GM12878 (cell line): ENCODE data around the gene CRELD2. TPM values are rescaled to one million over a fixed set of nuclear protein-coding genes. Genes with fewer than 3 reads are reported as not detected.

Experiments
- ATAC-seq: fragments of 200-7000 bp; cut with Tn5 transposase; 3 replicates; pipeline ENCODE4 v1.9.1; 2020; ENCODE audit warnings: mild to moderate bottlenecking, moderate library complexity
- BruUV-seq: library from RNA; stranded (reverse); fragments of 400-500 nt; replicated peaks from 2 replicates; lab custom pipeline; 2021; lab: Mats Ljungman, UMichigan
- CTCF ChIA-PET: fragments of 300-600 bp; sonication (Branson Sonifier 250); formaldehyde crosslinking; extraction: SDS; loops from one replicate; lab custom pipeline; 2021; ENCODE audit warnings: inconsistent platforms; lab: Yijun Ruan, JAX
- POLR2A ChIA-PET: fragments of 350-600 bp; formaldehyde crosslinking; extraction: SDS; loops from one replicate; lab custom pipeline; 2021; ENCODE audit warnings: inconsistent platforms; lab: Charles Lee
- RAD21 ChIA-PET: fragments of 300-600 bp; sonication (Branson Sonifier 250); formaldehyde crosslinking; loops from one replicate; lab custom pipeline; 2023; ENCODE audit warnings: antibody characterized with exemption; ENCODE audit not compliant: unreplicated experiment; lab: Charles Lee
- SMC1A ChIA-PET: fragments of 300-600 bp; sonication (Branson Sonifier 250); formaldehyde crosslinking; loops from one replicate; lab custom pipeline; 2023; ENCODE audit not compliant: unreplicated experiment, uncharacterized antibody; lab: Charles Lee
- DNase-seq: peaks from one replicate; pipeline ENCODE4 v3.0.0-alpha.2; 2011; ENCODE audit warnings: low read depth, low spot score
- FAIRE-seq: peaks from 3 replicates; lab custom pipeline; 2011; peaks lifted over from hg19 to GRCh38; lab: Jason Lieb, UNC
- H2AFZ ChIP-seq: 2 replicates; pipeline ENCODE4 v1.6.0; 2011; ENCODE audit warnings: low read depth, low read length, control low read depth; ENCODE audit not compliant: control insufficient read depth
- H3K27ac ChIP-seq: 2 replicates; pipeline ENCODE4 v1.5.1; 2011; ENCODE audit warnings: control low read depth; ENCODE audit not compliant: control insufficient read depth, insufficient read depth
- H3K27me3 ChIP-seq, 2 experiments: replicated peaks in 1 of 2; 2 replicates each; pipeline versions ENCODE4 v1.6.0 to v1.6.1; 2011; ENCODE audit warnings: low read length in 1 of 2; ENCODE audit not compliant: control insufficient read depth in 2 of 2, insufficient read depth in 2 of 2
- H3K36me3 ChIP-seq, 2 experiments: 2 replicates each; pipeline ENCODE4 v1.5.1; 2011; ENCODE audit warnings: low read length in 1 of 2; ENCODE audit not compliant: control insufficient read depth in 2 of 2, insufficient read depth in 2 of 2
- H3K4me1 ChIP-seq: 2 replicates; pipeline ENCODE4 v1.6.1; 2011; ENCODE audit warnings: mild to moderate bottlenecking, low read length, moderate library complexity, mixed read lengths; ENCODE audit not compliant: control insufficient read depth, insufficient read depth
- H3K4me2 ChIP-seq: 2 replicates; pipeline ENCODE4 v1.6.0; 2011; ENCODE audit warnings: control low read depth; ENCODE audit not compliant: control insufficient read depth, insufficient read depth
- H3K4me3 ChIP-seq: fragments of 200-600 bp; sonication (generic); 2 replicates; pipeline ENCODE4 v1.5.1; 2016
- H3K79me2 ChIP-seq: 2 replicates; pipeline ENCODE4 v1.6.0; 2011; ENCODE audit warnings: low read length; ENCODE audit not compliant: control insufficient read depth, insufficient read depth
- H3K9ac ChIP-seq: 2 replicates; pipeline ENCODE4 v1.8.0; 2011; ENCODE audit warnings: low read length, control low read depth, mixed read lengths; ENCODE audit not compliant: control insufficient read depth, insufficient read depth
- H3K9me3 ChIP-seq: replicated peaks from 3 replicates; pipeline ENCODE4 v1.5.1; 2011; ENCODE audit warnings: mild to moderate bottlenecking, low read length; ENCODE audit not compliant: control insufficient read depth, insufficient read depth
- H4K20me1 ChIP-seq: 2 replicates; pipeline ENCODE4 v1.6.0; 2011; ENCODE audit not compliant: control insufficient read depth, insufficient read depth
- BMI1 ChIP-seq: fragments of 450-650 bp; IDR thresholded peaks from 2 replicates; pipeline ENCODE4 v1.6.1; 2016; ENCODE audit warnings: mild to moderate bottlenecking, moderate library complexity, borderline replicate concordance
- CHD4 ChIP-seq: fragments of 200-600 bp; sonication (generic); IDR thresholded peaks from 2 replicates; pipeline ENCODE4 v1.6.1; 2016; ENCODE audit warnings: mild to moderate bottlenecking
- HDGF ChIP-seq: fragments of 450-650 bp; IDR thresholded peaks from 2 replicates; pipeline ENCODE4 v1.6.1; 2016; ENCODE audit warnings: antibody characterized with exemption
- NBN ChIP-seq: fragments of 450-650 bp; IDR thresholded peaks from 2 replicates; pipeline ENCODE4 v1.6.1; 2016
- PAX5 ChIP-seq: IDR thresholded peaks from 2 replicates; pipeline ENCODE4 v1.6.1; 2011; ENCODE audit warnings: low read depth, low read length, borderline replicate concordance
- RAD21 ChIP-seq: IDR thresholded peaks from 2 replicates; pipeline ENCODE4 v1.6.1; 2011; ENCODE audit warnings: mild to moderate bottlenecking, low read depth, low read length, moderate library complexity; ENCODE audit not compliant: insufficient read depth
- WGBS: methylation state at CpG from one replicate; pipeline ENCODE4 v1.1.6; 2016; ENCODE audit warnings: low lambda C conversion rate; ENCODE audit not compliant: insufficient replicate concordance, insufficient coverage; ENCODE audit errors: missing lambda C conversion rate; 5-methylcytosine and 5-hydroxymethylcytosine counted together
- in situ Hi-C: fragments of 300-500 bp; cut with MboI; formaldehyde crosslinking; loops from 9 replicates; pipeline ENCODE4 v1.14.3; 2018; ENCODE audit warnings: mixed read lengths
- intact Hi-C: fragments of 100-400 bp; cut with micrococcal nuclease; formaldehyde crosslinking; loops from one replicate; pipeline ENCODE4 v1.14.2; 2022; ENCODE audit not compliant: unreplicated experiment
- polyA plus RNA-seq, 11 experiments: library from polyadenylated mRNA; depleted of rRNA in 4 of 11; unstranded in 6 of 11; stranded (reverse) in 5 of 11; fragments of >200 nt; fragmentation: Nextera tagmentation in 4 of 11; fragmentation: Illumina TruSeq in 1 of 11; extraction: Ambion mirVana in 4 of 11; extraction: Trizol in 1 of 11; gene quantifications; 1 replicate in 1 of 11; 2 replicates in 10 of 11; pipeline versions ENCODE4 v1.2.1 to v1.2.3, GENCODE V29; 2011 to 2016; ENCODE audit warnings: inconsistent platforms in 2 of 11, missing spikeins in 2 of 11, low read depth in 1 of 11
- total RNA-seq, 4 experiments: library from RNA; depleted of rRNA in 3 of 4; stranded (reverse); fragments of >200 nt in 3 of 4; fragmentation: Illumina TruSeq in 1 of 4; extraction: Trizol in 1 of 4; gene quantifications; 2 replicates each; pipeline versions ENCODE4 v1.2.1 to v1.2.3, GENCODE V29; 2013 to 2021
- TF ChIP-seq, protein P1 (sequence below): fragments of 450-650 bp; IDR thresholded peaks from 2 replicates; pipeline ENCODE4 v1.6.1; 2017; ENCODE audit warnings: low read depth, mild to moderate bottlenecking, moderate library complexity

CRELD2 gene
- total and polyA plus RNA-seq, 10 of the 15 experiments (the other 5 are each of a cell fraction or from before 2014, with no cell fraction given): 9.4 to 111 (median 25.9) TPM

DNA sequence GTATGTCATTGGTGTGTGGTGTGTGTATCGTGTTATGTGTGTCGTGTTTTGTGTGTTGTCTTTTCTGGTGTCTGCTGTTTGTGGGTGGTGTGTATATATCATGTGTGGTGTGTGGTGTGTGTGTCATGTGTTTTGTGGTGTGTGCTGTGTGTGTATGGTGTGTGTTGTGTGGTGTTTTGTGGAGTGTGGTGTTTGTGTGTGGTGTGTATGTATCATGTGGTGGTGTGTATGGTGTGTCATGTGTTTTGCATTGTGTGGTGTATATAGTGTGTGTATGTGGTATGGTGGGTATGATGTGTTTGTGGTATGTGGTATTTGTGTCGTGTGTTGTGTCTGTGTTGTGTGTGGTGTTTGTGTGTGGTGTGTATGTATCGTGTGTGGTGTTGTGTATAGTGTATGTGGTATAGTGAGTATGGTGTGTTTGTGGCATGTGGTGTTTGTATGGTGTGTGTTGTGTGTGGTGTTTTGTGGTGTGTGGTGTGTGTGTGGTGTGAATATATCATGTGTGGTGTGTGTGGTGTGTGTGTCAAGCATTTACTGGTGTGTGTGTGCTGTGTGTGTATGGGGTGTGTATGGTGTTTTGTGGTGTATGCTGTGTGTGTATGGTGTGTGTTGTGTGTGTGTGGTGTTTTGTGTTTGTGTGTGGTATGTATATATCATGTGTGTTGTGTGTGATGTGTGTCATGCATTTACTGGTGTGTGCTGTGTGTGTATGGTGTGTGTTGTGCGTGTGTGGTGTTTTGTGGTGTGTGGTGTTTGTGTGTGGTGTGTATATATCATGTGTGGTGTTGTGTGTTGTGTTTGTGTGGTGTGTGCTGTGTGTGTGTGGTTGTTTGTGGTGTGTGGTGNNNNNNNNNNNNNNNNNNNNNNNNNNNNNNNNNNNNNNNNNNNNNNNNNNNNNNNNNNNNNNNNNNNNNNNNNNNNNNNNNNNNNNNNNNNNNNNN is 54.9 kb downstream of the CRELD2 start:
- FAIRE-seq: no peak

More for the DNA sequence above, 54.9 kb downstream of the CRELD2 start:
- Histone ChIP-seq H3K79me2 (peaks cover 10% of the 10 kb centered on the region), H3K27ac (no peak overlapping the region), H3K4me2 (peak overlapping the region; percentile 22; the same call in 1 of the 2 replicates), H3K9me3 (no peaks in the 10 kb centered on the region), H3K4me1 (peaks cover 23% of the 10 kb centered on the region), H4K20me1 (no peaks in the 10 kb centered on the region), H3K9ac (no peak overlapping the region), H3K27me3 (no peaks in the 10 kb centered on the region), H3K36me3 (no peaks in the 10 kb centered on the region), H2AFZ (no peak overlapping the region), H3K4me3 (peak overlapping the region; percentile 76)
- WGBS: 90% methylated on average over 5 of the region's 5 CpGs
- intact Hi-C loops: no loop called here
- POLR2A ChIA-PET: no interaction called here
- in situ Hi-C loops: no loop called here
- RAD21 ChIA-PET: no interaction called here
- DNase-seq: no peak
- TSS peak; percentile 63 for BruUV-seq
- no peak for TF ChIP-seq RAD21
- TF ChIP-seq NBN: peak; percentile 97; the same call in 1 of the 2 replicates
- TF ChIP-seq CHD4: 0 out of 2 replicates have a peak, but pooled peaks have one; percentile 25
- peak; percentile 6; the same call in 1 of the 2 replicates for TF ChIP-seq BMI1
- TF ChIP-seq, protein P1, sequence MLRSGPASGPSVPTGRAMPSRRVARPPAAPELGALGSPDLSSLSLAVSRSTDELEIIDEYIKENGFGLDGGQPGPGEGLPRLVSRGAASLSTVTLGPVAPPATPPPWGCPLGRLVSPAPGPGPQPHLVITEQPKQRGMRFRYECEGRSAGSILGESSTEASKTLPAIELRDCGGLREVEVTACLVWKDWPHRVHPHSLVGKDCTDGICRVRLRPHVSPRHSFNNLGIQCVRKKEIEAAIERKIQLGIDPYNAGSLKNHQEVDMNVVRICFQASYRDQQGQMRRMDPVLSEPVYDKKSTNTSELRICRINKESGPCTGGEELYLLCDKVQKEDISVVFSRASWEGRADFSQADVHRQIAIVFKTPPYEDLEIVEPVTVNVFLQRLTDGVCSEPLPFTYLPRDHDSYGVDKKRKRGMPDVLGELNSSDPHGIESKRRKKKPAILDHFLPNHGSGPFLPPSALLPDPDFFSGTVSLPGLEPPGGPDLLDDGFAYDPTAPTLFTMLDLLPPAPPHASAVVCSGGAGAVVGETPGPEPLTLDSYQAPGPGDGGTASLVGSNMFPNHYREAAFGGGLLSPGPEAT: peak; percentile 79
- no peak for TF ChIP-seq PAX5
- TF ChIP-seq HDGF: peak; percentile 93
- SMC1A ChIA-PET: no interaction called here
- ATAC-seq: no peak
- CTCF ChIA-PET: no interaction called here
